Parathyroid adenoma (tissue), 2 donors: ENCODE data around the gene MAGI2.

Source experiments
- H2AFZ ChIP-seq: fragments of 300-600 bp; sonication (generic); one replicate; pipeline ENCODE4 v1.7.0; 2017; ENCODE audit warnings: antibody characterized with exemption, mild to moderate bottlenecking
- H3K27ac ChIP-seq: fragments of 300-600 bp; sonication (generic); one replicate; pipeline ENCODE4 v1.7.0; 2017
- H3K27me3 ChIP-seq: fragments of 300-600 bp; sonication (generic); one replicate; pipeline ENCODE4 v1.7.0; 2017; ENCODE audit warnings: low read length; ENCODE audit not compliant: control insufficient read depth, insufficient read depth
- H3K36me3 ChIP-seq: fragments of 300-600 bp; sonication (generic); one replicate; pipeline ENCODE4 v1.7.0; 2017; ENCODE audit warnings: low read length; ENCODE audit not compliant: control insufficient read depth, insufficient read depth
- H3K4me1 ChIP-seq: fragments of 300-600 bp; sonication (generic); one replicate; pipeline ENCODE4 v1.7.0; 2017; ENCODE audit warnings: control low read depth
- H3K4me2 ChIP-seq: fragments of 300-600 bp; sonication (generic); one replicate; pipeline ENCODE4 v1.7.0; 2017; ENCODE audit warnings: low read length
- H3K4me3 ChIP-seq: fragments of 300-600 bp; sonication (generic); one replicate; pipeline ENCODE4 v1.7.0; 2017; ENCODE audit warnings: low read depth, low read length
- H3K79me2 ChIP-seq: fragments of 300-600 bp; sonication (generic); one replicate; pipeline ENCODE4 v1.7.0; 2017; ENCODE audit warnings: control low read depth
- H3K9ac ChIP-seq: fragments of 300-600 bp; sonication (generic); one replicate; pipeline ENCODE4 v1.7.0; 2017; ENCODE audit warnings: mild to moderate bottlenecking
- H3K9me3 ChIP-seq: fragments of 300-600 bp; sonication (generic); one replicate; pipeline ENCODE4 v1.7.0; 2017; ENCODE audit warnings: low read length; ENCODE audit not compliant: control insufficient read depth
- CTCF ChIP-seq: fragments of 300-600 bp; sonication (generic); IDR thresholded peaks from one replicate; pipeline ENCODE4 v1.7.0; 2017; ENCODE audit warnings: antibody characterized with exemption, mild to moderate bottlenecking
- donor health status: primary hyperparathyroidism.

MAGI2 gene

GRCh38 chr7:78383096-78383880 lies 1070.2 kb downstream of the MAGI2 start:
- H3K4me1 ChIP-seq: no peaks in the 10 kb centered on the region
- TF ChIP-seq CTCF: no peak

GRCh38 chr7:78379148-78379547 lies 1074.3 kb downstream of the MAGI2 start:
- no peaks in the 10 kb centered on the region for H3K36me3 ChIP-seq
- H3K9me3 ChIP-seq: no peaks in the 10 kb centered on the region
- no peak overlapping the region for H3K27ac ChIP-seq
- no peak overlapping the region for H3K9ac ChIP-seq
- no peak overlapping the region for H3K4me2 ChIP-seq
- H3K4me1 ChIP-seq: no peaks in the 10 kb centered on the region
- no peak overlapping the region for H2AFZ ChIP-seq
- no peaks in the 10 kb centered on the region for H3K79me2 ChIP-seq
- no peaks in the 10 kb centered on the region for H3K27me3 ChIP-seq
- H3K4me3 ChIP-seq: no peak overlapping the region
- no peak for TF ChIP-seq CTCF

More at GRCh38 chr7:78383096-78383880, 1070.2 kb downstream of the MAGI2 start:
- H3K4me3 ChIP-seq: no peak overlapping the region
- H3K4me2 ChIP-seq: no peak overlapping the region
- no peaks in the 10 kb centered on the region for H3K79me2 ChIP-seq
- no peak overlapping the region for H2AFZ ChIP-seq
- no peaks in the 10 kb centered on the region for H3K27me3 ChIP-seq
- no peak overlapping the region for H3K9ac ChIP-seq
- no peak overlapping the region for H3K27ac ChIP-seq
- H3K9me3 ChIP-seq: no peaks in the 10 kb centered on the region
- no peaks in the 10 kb centered on the region for H3K36me3 ChIP-seq

- Histone ChIP-seq H3K4me3 (no peak overlapping the region), H3K79me2 (no peaks in the 10 kb centered on the region), H3K9me3 (no peaks in the 10 kb centered on the region), H3K27me3 (no peaks in the 10 kb centered on the region), H3K4me2 (no peak overlapping the region), H3K36me3 (no peaks in the 10 kb centered on the region), H3K9ac (no peak overlapping the region), H3K4me1 (no peaks in the 10 kb centered on the region), H2AFZ (no peak overlapping the region), H3K27ac (no peak overlapping the region)
- TF ChIP-seq CTCF: no peak
Measured at GRCh38 chr7:78377532-78377931, 1075.9 kb downstream of the MAGI2 start.

GRCh38 chr7:78370936-78371335 lies 1082.5 kb downstream of the MAGI2 start:
- H3K27me3 ChIP-seq: no peaks in the 10 kb centered on the region
- H3K4me3 ChIP-seq: no peak overlapping the region
- no peak overlapping the region for H3K9ac ChIP-seq
- no peak overlapping the region for H2AFZ ChIP-seq
- no peaks in the 10 kb centered on the region for H3K4me1 ChIP-seq
- no peaks in the 10 kb centered on the region for H3K79me2 ChIP-seq
- no peaks in the 10 kb centered on the region for H3K36me3 ChIP-seq
- no peak overlapping the region for H3K27ac ChIP-seq
- no peaks in the 10 kb centered on the region for H3K9me3 ChIP-seq
- TF ChIP-seq CTCF: no peak
- H3K4me2 ChIP-seq: no peak overlapping the region

GRCh38 chr7:78368771-78369170 lies 1084.7 kb downstream of the MAGI2 start:
- no peaks in the 10 kb centered on the region for H3K36me3 ChIP-seq
- no peak overlapping the region for H3K9ac ChIP-seq
- H3K4me3 ChIP-seq: no peak overlapping the region
- no peaks in the 10 kb centered on the region for H3K27me3 ChIP-seq
- no peak overlapping the region for H3K4me2 ChIP-seq
- no peak overlapping the region for H2AFZ ChIP-seq
- no peaks in the 10 kb centered on the region for H3K9me3 ChIP-seq
- H3K27ac ChIP-seq: no peak overlapping the region
- no peak for TF ChIP-seq CTCF
- H3K79me2 ChIP-seq: no peaks in the 10 kb centered on the region
- no peaks in the 10 kb centered on the region for H3K4me1 ChIP-seq
